Fibroblast of lung (primary cell): ENCODE data around the gene BZW2.
A peak's percentile ranks its signal among the peaks of the same experiment; 100 is the strongest.

Source experiments
- EZH2 ChIP-seq: IDR thresholded peaks from 2 replicates; pipeline ENCODE4 v1.5.1; 2012; ENCODE audit warnings: low read length, control low read depth, mild to moderate bottlenecking; ENCODE audit errors: missing control alignments
- TF ChIP-seq, protein P1 (sequence below), 2 donors: IDR thresholded peaks in 1 of 2; conservative IDR thresholded peaks in 1 of 2; 1 replicate in 1 of 2; 2 replicates in 1 of 2; pipeline ENCODE4 v1.5.1; 2011 to 2012; ENCODE audit warnings: low read length in 2 of 2, control low read depth in 1 of 2, inconsistent platforms in 1 of 2, low read depth in 1 of 2, mild to moderate bottlenecking in 1 of 2

DNA sequence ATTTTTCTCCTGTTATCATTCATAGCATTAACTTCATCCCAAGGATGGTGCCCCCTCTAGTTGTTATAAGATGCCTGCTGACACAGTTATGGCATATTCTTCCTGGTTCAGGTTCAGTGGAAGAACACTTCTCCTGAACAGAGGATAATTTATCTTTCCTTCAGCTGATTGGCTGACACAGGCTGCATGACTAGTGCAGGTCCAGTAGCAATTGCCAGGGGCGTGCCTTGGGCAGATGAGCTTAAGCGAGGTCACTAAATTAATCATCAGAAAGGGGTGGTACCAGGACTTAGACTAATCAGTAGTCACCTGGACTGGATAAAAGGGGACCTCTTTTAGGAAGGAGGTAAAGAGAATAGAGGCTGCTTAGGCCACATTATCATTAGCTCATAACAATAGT is 42.3 kb downstream of the BZW2 start:
- TF ChIP-seq, protein P1, sequence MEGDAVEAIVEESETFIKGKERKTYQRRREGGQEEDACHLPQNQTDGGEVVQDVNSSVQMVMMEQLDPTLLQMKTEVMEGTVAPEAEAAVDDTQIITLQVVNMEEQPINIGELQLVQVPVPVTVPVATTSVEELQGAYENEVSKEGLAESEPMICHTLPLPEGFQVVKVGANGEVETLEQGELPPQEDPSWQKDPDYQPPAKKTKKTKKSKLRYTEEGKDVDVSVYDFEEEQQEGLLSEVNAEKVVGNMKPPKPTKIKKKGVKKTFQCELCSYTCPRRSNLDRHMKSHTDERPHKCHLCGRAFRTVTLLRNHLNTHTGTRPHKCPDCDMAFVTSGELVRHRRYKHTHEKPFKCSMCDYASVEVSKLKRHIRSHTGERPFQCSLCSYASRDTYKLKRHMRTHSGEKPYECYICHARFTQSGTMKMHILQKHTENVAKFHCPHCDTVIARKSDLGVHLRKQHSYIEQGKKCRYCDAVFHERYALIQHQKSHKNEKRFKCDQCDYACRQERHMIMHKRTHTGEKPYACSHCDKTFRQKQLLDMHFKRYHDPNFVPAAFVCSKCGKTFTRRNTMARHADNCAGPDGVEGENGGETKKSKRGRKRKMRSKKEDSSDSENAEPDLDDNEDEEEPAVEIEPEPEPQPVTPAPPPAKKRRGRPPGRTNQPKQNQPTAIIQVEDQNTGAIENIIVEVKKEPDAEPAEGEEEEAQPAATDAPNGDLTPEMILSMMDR (conservative IDR thresholded peaks at IDR 0.05 in 1 of 2, IDR thresholded peaks at IDR 0.05 in 1 of 2; ENCODE audit: low read depth in 1 of 2, low read length in 2 of 2) = peak in 1 of 2 donors; percentile 6
- TF ChIP-seq EZH2 = no peak
